ENCODE measurements around the gene PEX16.

DNA sequence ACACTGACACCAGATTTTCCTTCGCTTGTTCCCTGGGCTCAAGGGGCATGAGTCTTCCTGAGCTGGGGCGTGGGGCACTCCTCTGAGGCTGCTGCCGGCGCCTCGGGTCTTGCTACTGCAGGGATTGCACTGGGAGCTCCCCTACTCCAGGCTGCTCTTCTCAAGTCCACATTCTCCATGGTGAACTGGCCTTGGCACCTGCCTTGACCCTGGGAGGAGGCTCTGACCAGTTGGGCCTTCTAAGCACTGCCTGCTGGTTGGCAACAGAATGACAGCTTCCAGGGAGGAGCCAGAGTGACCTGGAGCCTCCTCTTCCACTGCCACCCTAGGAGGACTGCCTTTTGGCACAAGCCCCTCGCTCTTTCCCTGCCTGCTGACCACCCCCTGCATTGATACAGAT, 20.1 kb downstream of the PEX16 start:
- TF ChIP-seq EP300 (IDR thresholded peaks at IDR 0.05; ENCODE audit: borderline replicate concordance) = no peak
- TF ChIP-seq, protein P1, sequence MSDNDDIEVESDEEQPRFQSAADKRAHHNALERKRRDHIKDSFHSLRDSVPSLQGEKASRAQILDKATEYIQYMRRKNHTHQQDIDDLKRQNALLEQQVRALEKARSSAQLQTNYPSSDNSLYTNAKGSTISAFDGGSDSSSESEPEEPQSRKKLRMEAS (IDR thresholded peaks at IDR 0.05) = no peak
